Measurements from ENCODE around the gene ABHD8. TPM values are rescaled to one million over a fixed set of nuclear protein-coding genes. Genes with fewer than 3 reads are reported as not detected.

The ABHD8 gene
- total RNA-seq, 5 donors from 2014 or later (not counting 1 experiment from before 2014, with no cell fraction given): 5.3 to 12.4 (median 11.3) TPM

- 87% methylated on average over 37 of the region's 48 CpGs for WGBS (ENCODE audit: insufficient coverage)
- Mint-ChIP-seq H3K4me1 (peaks cover 5 to 8% (median 8%) of the 10 kb centered on the region in 3 donors), H3K27ac (no peak overlapping the region), H3K4me3 (no peak overlapping the region), H3K36me3 (peaks cover 7% of the 10 kb centered on the region), H3K9me3 (no peaks in the 10 kb centered on the region), H3K27me3 (no peaks in the 10 kb centered on the region)
- POLR2A ChIA-PET: no interaction called here
- Histone ChIP-seq H3K4me1 (ENCODE audit: control insufficient read depth in 1 of 2, extremely low read depth in 1 of 2, insufficient read depth in 2 of 2, low read length in 2 of 2) (peaks cover 0 to 16% of the 10 kb centered on the region in 2 experiments), H3K27me3 (replicated peaks in 1 of 2; ENCODE audit: control insufficient read depth in 2 of 2, extremely low read depth in 1 of 2, insufficient read depth in 2 of 2, low read length in 1 of 2) (peaks cover 0 to 7% of the 10 kb centered on the region in 2 experiments), H3K36me3 (ENCODE audit: control insufficient read depth in 2 of 2, extremely low read depth in 1 of 2, insufficient read depth in 1 of 2, low read length in 1 of 2) (peaks cover 0 to 7% of the 10 kb centered on the region in 2 donors), H3K27ac (ENCODE audit: low read length) (no peak overlapping the region), H3K4me3 (ENCODE audit: control insufficient read depth in 1 of 2, extremely low read depth in 1 of 2, low read length in 1 of 2) (no peak overlapping the region), H3K9me3 (no peaks in the 10 kb centered on the region)
- DNase-seq (peak in 21 of 35 experiments; percentile 16 to 61 (median 33)), ATAC-seq (replicated peaks in 1 of 4) (no peak)
- CTCF ChIA-PET: no interaction called here
Observed at GRCh38 chr19:17294051-17294891, 9.0 kb downstream of the ABHD8 start.

GRCh38 chr19:17293605-17294004 is 9.6 kb downstream of the ABHD8 start:
- peaks cover 0 to 8% of the 10 kb centered on the region in 2 experiments for H3K27me3 ChIP-seq (replicated peaks in 1 of 2; ENCODE audit: control insufficient read depth in 2 of 2, extremely low read depth in 1 of 2, insufficient read depth in 2 of 2, low read length in 1 of 2)
- H3K4me3 Mint-ChIP-seq: no peak overlapping the region
- ATAC-seq (replicated peaks in 1 of 4) (no peak), DNase-seq (no peak)
- H3K27me3 Mint-ChIP-seq: peaks cover 0 to 2% of the 10 kb centered on the region in 2 donors
- peaks cover 0 to 7% of the 10 kb centered on the region in 2 donors for H3K36me3 ChIP-seq (ENCODE audit: control insufficient read depth in 2 of 2, extremely low read depth in 1 of 2, insufficient read depth in 1 of 2, low read length in 1 of 2)
- H3K4me1 Mint-ChIP-seq: peaks cover 5 to 8% (median 8%) of the 10 kb centered on the region in 3 donors
- peaks cover 0 to 16% of the 10 kb centered on the region in 2 experiments for H3K4me1 ChIP-seq (ENCODE audit: control insufficient read depth in 1 of 2, extremely low read depth in 1 of 2, insufficient read depth in 2 of 2, low read length in 2 of 2)
- H3K9me3 ChIP-seq: no peaks in the 10 kb centered on the region
- ChIA-PET CTCF (interaction anchor here (0.7 to 2.0 kb wide), 6 partner anchors 12 to 187 kb away, joined by 3 to 8 read pairs (median 6); partner anchors contain the start of genes DDA1 (in 1 of the 2) and MRPL34 (in 1 of the 2)), POLR2A (no interaction called here)
- no peak overlapping the region for H3K27ac ChIP-seq (ENCODE audit: low read length)
- H3K36me3 Mint-ChIP-seq: peaks cover 7% of the 10 kb centered on the region
- no peak overlapping the region for H3K4me3 ChIP-seq (ENCODE audit: control insufficient read depth in 1 of 2, extremely low read depth in 1 of 2, low read length in 1 of 2)
- no peaks in the 10 kb centered on the region for H3K9me3 Mint-ChIP-seq
- no peak overlapping the region for H3K27ac Mint-ChIP-seq
- WGBS (ENCODE audit: insufficient coverage): 95% methylated on average over 13 of the region's 14 CpGs

GRCh38 chr19:17292301-17293074 is 10.7 kb downstream of the ABHD8 start:
- Mint-ChIP-seq H3K4me3 (peak overlapping the region; percentile 82 to 92 (median 89)), H3K9me3 (no peaks in the 10 kb centered on the region), H3K27ac (peak overlapping the region; percentile 43 to 75), H3K4me1 (peaks cover 5 to 8% (median 8%) of the 10 kb centered on the region in 3 donors), H3K36me3 (peaks cover 3% of the 10 kb centered on the region), H3K27me3 (peaks cover 0 to 6% of the 10 kb centered on the region in 2 donors)
- H3K27ac ChIP-seq (ENCODE audit: low read length): no peak overlapping the region
- peak overlapping the region; percentile 69 to 72 for H3K4me3 ChIP-seq (ENCODE audit: control insufficient read depth in 1 of 2, extremely low read depth in 1 of 2, low read length in 1 of 2)
- peaks cover 0 to 16% of the 10 kb centered on the region in 2 experiments for H3K4me1 ChIP-seq (ENCODE audit: control insufficient read depth in 1 of 2, extremely low read depth in 1 of 2, insufficient read depth in 2 of 2, low read length in 2 of 2)
- 2% methylated on average over 41 of the region's 46 CpGs for WGBS (ENCODE audit: insufficient coverage)
- ATAC-seq (replicated peaks in 1 of 4) (peak; percentile 94 to 97 (median 96)), DNase-seq (peak; percentile 55 to 87 (median 69))
- POLR2A ChIA-PET: no interaction called here
- H3K9me3 ChIP-seq: no peaks in the 10 kb centered on the region
- peaks cover 0 to 7% of the 10 kb centered on the region in 2 donors for H3K36me3 ChIP-seq (ENCODE audit: control insufficient read depth in 2 of 2, extremely low read depth in 1 of 2, insufficient read depth in 1 of 2, low read length in 1 of 2)
- CTCF ChIA-PET: interaction anchor here (0.6 to 2.0 kb wide), 8 partner anchors 13 to 188 kb away, joined by 3 to 13 read pairs (median 6); partner anchors contain the start of genes DDA1 (in 1 of the 2) and MRPL34 (in 1 of the 2)
- H3K27me3 ChIP-seq (replicated peaks in 1 of 2; ENCODE audit: control insufficient read depth in 2 of 2, extremely low read depth in 1 of 2, insufficient read depth in 2 of 2, low read length in 1 of 2): peaks cover 0 to 15% of the 10 kb centered on the region in 2 experiments

- no peak overlapping the region for H3K4me3 ChIP-seq (ENCODE audit: control insufficient read depth in 1 of 2, extremely low read depth in 1 of 2, low read length in 1 of 2)
- 15% methylated on average over 14 of the region's 22 CpGs for WGBS (ENCODE audit: insufficient coverage)
- Mint-ChIP-seq H3K9me3 (no peaks in the 10 kb centered on the region), H3K4me3 (no peak overlapping the region), H3K36me3 (no peaks in the 10 kb centered on the region), H3K27ac (no peak overlapping the region), H3K27me3 (peaks cover 0 to 7% of the 10 kb centered on the region in 2 donors), H3K4me1 (peaks cover 5 to 8% (median 6%) of the 10 kb centered on the region in 3 donors)
- no peak overlapping the region for H3K27ac ChIP-seq (ENCODE audit: low read length)
- CTCF ChIA-PET: interaction anchor here in 1 of 2 donors (0.6 kb wide), 1 partner anchor 28 kb away, joined by 4 read pairs; no protein-coding TSS in a partner anchor
- ATAC-seq (replicated peaks in 1 of 4): no peak
- POLR2A ChIA-PET: interaction anchor here in 1 of 2 donors (0.7 kb wide), 1 partner anchor 228 kb away, joined by 8 read pairs; no protein-coding TSS in a partner anchor
- peaks cover 0 to 16% of the 10 kb centered on the region in 2 experiments for H3K4me1 ChIP-seq (ENCODE audit: control insufficient read depth in 1 of 2, extremely low read depth in 1 of 2, insufficient read depth in 2 of 2, low read length in 2 of 2)
- H3K36me3 ChIP-seq (ENCODE audit: control insufficient read depth in 2 of 2, extremely low read depth in 1 of 2, insufficient read depth in 1 of 2, low read length in 1 of 2): peaks cover 0 to 5% of the 10 kb centered on the region in 2 donors
- peak in 13 of 35 experiments; percentile 20 to 59 (median 28) for DNase-seq
- H3K27me3 ChIP-seq (replicated peaks in 1 of 2; ENCODE audit: control insufficient read depth in 2 of 2, extremely low read depth in 1 of 2, insufficient read depth in 2 of 2, low read length in 1 of 2): peaks cover 0 to 18% of the 10 kb centered on the region in 2 experiments
- no peaks in the 10 kb centered on the region for H3K9me3 ChIP-seq
Observed at GRCh38 chr19:17289489-17289888, 13.7 kb downstream of the ABHD8 start.

- Histone ChIP-seq H3K27me3 (replicated peaks in 1 of 2; ENCODE audit: control insufficient read depth in 2 of 2, extremely low read depth in 1 of 2, insufficient read depth in 2 of 2, low read length in 1 of 2) (peaks cover 0 to 34% of the 10 kb centered on the region in 2 experiments), H3K4me3 (ENCODE audit: control insufficient read depth in 1 of 2, extremely low read depth in 1 of 2, low read length in 1 of 2) (no peak overlapping the region), H3K36me3 (ENCODE audit: control insufficient read depth in 2 of 2, extremely low read depth in 1 of 2, insufficient read depth in 1 of 2, low read length in 1 of 2) (no peaks in the 10 kb centered on the region), H3K9me3 (no peaks in the 10 kb centered on the region), H3K4me1 (ENCODE audit: control insufficient read depth in 1 of 2, extremely low read depth in 1 of 2, insufficient read depth in 2 of 2, low read length in 2 of 2) (peaks cover 6 to 19% of the 10 kb centered on the region in 2 experiments), H3K27ac (ENCODE audit: low read length) (no peak overlapping the region)
- H3K9me3 Mint-ChIP-seq: no peaks in the 10 kb centered on the region
- 92% methylated on average over 7 of the region's 9 CpGs for WGBS (ENCODE audit: insufficient coverage)
- H3K27ac Mint-ChIP-seq: no peak overlapping the region
- no peaks in the 10 kb centered on the region for H3K36me3 Mint-ChIP-seq
- H3K27me3 Mint-ChIP-seq: peaks cover 0 to 7% of the 10 kb centered on the region in 2 donors
- H3K4me1 Mint-ChIP-seq: peaks cover 4 to 8% (median 7%) of the 10 kb centered on the region in 3 donors
- POLR2A ChIA-PET: interaction anchor here (0.6 to 0.7 kb wide), 2 partner anchors 407 to 451 kb away, joined by 3 to 5 read pairs; no protein-coding TSS in a partner anchor
- no peak for ATAC-seq (replicated peaks in 1 of 4)
- DNase-seq: no peak
- CTCF ChIA-PET: interaction anchor here in 1 of 2 donors (0.6 kb wide), 1 partner anchor 98 kb away, joined by 4 read pairs; no protein-coding TSS in a partner anchor
- H3K4me3 Mint-ChIP-seq: no peak overlapping the region
Observed at GRCh38 chr19:17286752-17287151, 16.5 kb downstream of the ABHD8 start.
